GM18861 (cell line): Measurements from ENCODE around the gene CCNA1.

Source experiments
- ATAC-seq: cut with Tn5 transposase; IDR thresholded peaks from one replicate; pipeline ENCODE4 v1.9.1; 2021; ENCODE audit not compliant: unreplicated experiment

CCNA1 gene

GRCh38 chr13:36432106-36432544 lies at the start of gene CCNA1:
CCNA1 (plus strand) TSS chr13:36432495; CDS start chr13:36433057, 562 bp downstream.
- ATAC-seq = no peak

GRCh38 chr13:36385489-36385888 lies 46.8 kb upstream of the CCNA1 start:
- ATAC-seq = no peak

GRCh38 chr13:36395280-36395679 lies 37.0 kb upstream of the CCNA1 start:
- peak; percentile 72 for ATAC-seq

- ATAC-seq = no peak
Measured at GRCh38 chr13:36405151-36405550, 27.1 kb upstream of the CCNA1 start.

GRCh38 chr13:36412736-36413135 lies 19.6 kb upstream of the CCNA1 start:
- ATAC-seq = no peak

- ATAC-seq = no peak
Measured at GRCh38 chr13:36413161-36413560, 19.1 kb upstream of the CCNA1 start.

GRCh38 chr13:36414461-36414860 lies 17.8 kb upstream of the CCNA1 start:
- ATAC-seq = no peak

- no peak for ATAC-seq
Measured at GRCh38 chr13:36417331-36417730, 15.0 kb upstream of the CCNA1 start.

- peak; percentile 94 for ATAC-seq
Measured at GRCh38 chr13:36418022-36418805, 14.1 kb upstream of the CCNA1 start.

- ATAC-seq = peak; percentile 62
Measured at GRCh38 chr13:36420437-36420891, 11.8 kb upstream of the CCNA1 start.

GRCh38 chr13:36421447-36421846 lies 10.8 kb upstream of the CCNA1 start:
- ATAC-seq = no peak

- ATAC-seq = no peak
Measured at GRCh38 chr13:36428086-36428485, 4.2 kb upstream of the CCNA1 start.

- ATAC-seq = no peak
Measured at GRCh38 chr13:36430247-36431203, 1.8 kb upstream of the CCNA1 start.

- no peak for ATAC-seq
Measured at GRCh38 chr13:36431204-36432105, 840 bp upstream of the CCNA1 start.

- ATAC-seq = no peak
Measured at GRCh38 chr13:36436811-36437210, 4.5 kb downstream of the CCNA1 start.

- ATAC-seq = no peak
Measured at GRCh38 chr13:36438594-36439483, 6.5 kb downstream of the CCNA1 start.

GRCh38 chr13:36445278-36445677 lies 13.0 kb downstream of the CCNA1 start:
- ATAC-seq = no peak

- no peak for ATAC-seq
Measured at GRCh38 chr13:36445891-36446351, 13.6 kb downstream of the CCNA1 start.

GRCh38 chr13:36447501-36447900 lies 15.2 kb downstream of the CCNA1 start:
- ATAC-seq = no peak

GRCh38 chr13:36450534-36450933 lies 18.2 kb downstream of the CCNA1 start:
- no peak for ATAC-seq
